ENCODE measurements around the gene IL10RA.

- TF ChIP-seq CTCF (conservative IDR thresholded peaks at IDR 0.05; ENCODE audit: low read depth in 2 of 2) (no peak), ETS1 (IDR thresholded peaks at IDR 0.05) (no peak), POLR2AphosphoS5 (IDR thresholded peaks at IDR 0.05; ENCODE audit: low read depth) (no peak), EZH2phosphoT487 (IDR thresholded peaks at IDR 0.05; ENCODE audit: unreplicated experiment) (no peak)
Observed at GRCh38 chr11:117969160-117969991, 16.8 kb upstream of the IL10RA start.
